HEK293T (cell line): ENCODE data around the gene BLCAP.
A peak's percentile ranks its signal among the peaks of the same experiment; 100 is the strongest.

Experiments used
- CTCF ChIA-PET: fragments of 350-600 bp; formaldehyde crosslinking; extraction: SDS; loops from one replicate; lab custom pipeline; 2021; ENCODE audit warnings: antibody characterized with exemption, inconsistent platforms; lab: Yijun Ruan, JAX
- POLR2A ChIA-PET: fragments of 350-600 bp; formaldehyde crosslinking; extraction: SDS; loops from one replicate; lab custom pipeline; 2020; ENCODE audit warnings: antibody characterized with exemption, inconsistent platforms; lab: Yijun Ruan, JAX
- DNase-seq: peaks from one replicate; pipeline ENCODE4 v3.0.0; 2012; ENCODE audit warnings: mixed read lengths; ENCODE audit errors: extremely low spot score
- ARNT ChIP-seq: fragments of 450-650 bp; IDR thresholded peaks from 2 replicates; pipeline ENCODE4 v1.6.1; 2017; ENCODE audit warnings: mild to moderate bottlenecking
- BHLHE40 ChIP-seq: fragments of 450-650 bp; IDR thresholded peaks from 2 replicates; pipeline ENCODE4 v1.6.1; 2016; ENCODE audit warnings: mild to moderate bottlenecking, moderate library complexity, borderline replicate concordance
- CTBP1 ChIP-seq: fragments of 450-650 bp; IDR thresholded peaks from 2 replicates; pipeline ENCODE4 v1.6.1; 2016; ENCODE audit warnings: borderline replicate concordance
- ELF4 ChIP-seq: fragments of 450-650 bp; IDR thresholded peaks from 2 replicates; pipeline ENCODE4 v1.6.1; 2017; ENCODE audit warnings: antibody characterized with exemption
- FOXA1 ChIP-seq: fragments of 450-650 bp; IDR thresholded peaks from 2 replicates; pipeline ENCODE4 v1.6.1; 2016; ENCODE audit warnings: mild to moderate bottlenecking
- FOXK2 ChIP-seq: fragments of 450-650 bp; IDR thresholded peaks from 2 replicates; pipeline ENCODE4 v1.6.1; 2016; ENCODE audit warnings: mild to moderate bottlenecking
- FOXM1 ChIP-seq: fragments of 450-650 bp; IDR thresholded peaks from 2 replicates; pipeline ENCODE4 v1.6.1; 2017; ENCODE audit warnings: mild to moderate bottlenecking, borderline replicate concordance
- HDGF ChIP-seq: fragments of 450-650 bp; IDR thresholded peaks from 2 replicates; pipeline ENCODE4 v1.6.1; 2017; ENCODE audit warnings: antibody characterized with exemption, borderline replicate concordance
- L3MBTL2 ChIP-seq: fragments of 450-650 bp; conservative IDR thresholded peaks from 2 replicates; pipeline ENCODE4 v1.6.1; 2016; ENCODE audit warnings: mild to moderate bottlenecking
- LEF1 ChIP-seq: fragments of 450-650 bp; IDR thresholded peaks from 2 replicates; pipeline ENCODE4 v1.6.1; 2017; ENCODE audit warnings: mild to moderate bottlenecking, borderline replicate concordance
- NFRKB ChIP-seq: fragments of 450-650 bp; IDR thresholded peaks from 2 replicates; pipeline ENCODE4 v1.6.1; 2016; ENCODE audit warnings: mild to moderate bottlenecking, moderate library complexity
- PKNOX1 ChIP-seq: fragments of 450-650 bp; IDR thresholded peaks from 2 replicates; pipeline ENCODE4 v1.6.1; 2016
- SP1 ChIP-seq: fragments of 450-650 bp; IDR thresholded peaks from 2 replicates; pipeline ENCODE4 v1.6.1; 2017
- SUZ12 ChIP-seq: fragments of 450-650 bp; IDR thresholded peaks from 2 replicates; pipeline ENCODE4 v1.6.1; 2016; ENCODE audit warnings: mild to moderate bottlenecking
- TARDBP ChIP-seq: fragments of 450-650 bp; IDR thresholded peaks from 2 replicates; pipeline ENCODE4 v1.6.1; 2016
- ZNF384 ChIP-seq: fragments of 450-650 bp; IDR thresholded peaks from 2 replicates; pipeline ENCODE4 v1.6.1; 2016

The BLCAP gene

GRCh38 chr20:37537505-37537904 lies 9.8 kb upstream of the BLCAP start:
- no peak for DNase-seq
- TF ChIP-seq NFRKB: no peak
- TF ChIP-seq HDGF: no peak
- no peak for TF ChIP-seq SUZ12
- TF ChIP-seq TARDBP: no peak
- TF ChIP-seq FOXA1: no peak
- TF ChIP-seq PKNOX1: no peak
- TF ChIP-seq ELF4: no peak
- TF ChIP-seq BHLHE40: no peak
- TF ChIP-seq CTBP1: no peak
- no peak for TF ChIP-seq L3MBTL2
- no peak for TF ChIP-seq SP1
- no peak for TF ChIP-seq ZNF384
- no peak for TF ChIP-seq LEF1
- ChIA-PET POLR2A (no interaction called here), CTCF (no interaction called here)

- no peak for TF ChIP-seq SUZ12
- TF ChIP-seq FOXM1: no peak
- ChIA-PET POLR2A (no interaction called here), CTCF (interaction anchor here (0.9 to 1.4 kb wide), 2 partner anchors 265 to 340 kb away, joined by 3 read pairs; no protein-coding TSS in a partner anchor)
- DNase-seq: no peak
Measured at GRCh38 chr20:37535443-37536132, 7.9 kb upstream of the BLCAP start.

GRCh38 chr20:37534401-37535157 lies 6.9 kb upstream of the BLCAP start:
- POLR2A ChIA-PET: no interaction called here
- TF ChIP-seq PKNOX1 (peak; percentile 56; the same call in 1 of the 2 replicates), ARNT (no peak)
- peak; percentile 56 for DNase-seq
- CTCF ChIA-PET: interaction anchor here (0.7 to 1.1 kb wide), 3 partner anchors 9 to 339 kb away, joined by 3 read pairs; no protein-coding TSS in a partner anchor

GRCh38 chr20:37533154-37533715 lies 5.6 kb upstream of the BLCAP start:
- TF ChIP-seq TARDBP (no peak), LEF1 (no peak), SUZ12 (no peak), FOXK2 (no peak), PKNOX1 (no peak), CTBP1 (no peak), ZNF384 (no peak), SP1 (no peak), ARNT (no peak), FOXA1 (no peak), ELF4 (no peak), L3MBTL2 (no peak), NFRKB (no peak), BHLHE40 (no peak)
- ChIA-PET POLR2A (no interaction called here), CTCF (interaction anchor here (0.6 to 1.1 kb wide), 2 partner anchors 162 to 345 kb away, joined by 3 to 5 read pairs; no protein-coding TSS in a partner anchor)
- no peak for DNase-seq

GRCh38 chr20:37531856-37532255 lies 4.2 kb upstream of the BLCAP start:
- no peak for TF ChIP-seq TARDBP
- no peak for TF ChIP-seq ARNT
- no peak for TF ChIP-seq FOXK2
- no peak for TF ChIP-seq ELF4
- TF ChIP-seq FOXA1: no peak
- no peak for TF ChIP-seq FOXM1
- TF ChIP-seq HDGF: no peak
- no peak for TF ChIP-seq BHLHE40
- no peak for TF ChIP-seq CTBP1
- TF ChIP-seq L3MBTL2: no peak
- POLR2A ChIA-PET: no interaction called here
- no peak for DNase-seq
- CTCF ChIA-PET: no interaction called here

- no peak for TF ChIP-seq BHLHE40
- no peak for TF ChIP-seq CTBP1
- ChIA-PET POLR2A (no interaction called here), CTCF (no interaction called here)
- no peak for DNase-seq
Measured at GRCh38 chr20:37530696-37531095, 3.0 kb upstream of the BLCAP start.
